Measurements from ENCODE around the gene GNA14. TPM values are rescaled to one million over a fixed set of nuclear protein-coding genes. Genes with fewer than 3 reads are reported as not detected.
A peak's percentile ranks its signal among the peaks of the same experiment; 100 is the strongest.

Gene GNA14
- total and polyA plus RNA-seq, 2 donors (not counting 1 experiment from before 2014, with no cell fraction given): 0.50 to 0.52 TPM

DNA sequence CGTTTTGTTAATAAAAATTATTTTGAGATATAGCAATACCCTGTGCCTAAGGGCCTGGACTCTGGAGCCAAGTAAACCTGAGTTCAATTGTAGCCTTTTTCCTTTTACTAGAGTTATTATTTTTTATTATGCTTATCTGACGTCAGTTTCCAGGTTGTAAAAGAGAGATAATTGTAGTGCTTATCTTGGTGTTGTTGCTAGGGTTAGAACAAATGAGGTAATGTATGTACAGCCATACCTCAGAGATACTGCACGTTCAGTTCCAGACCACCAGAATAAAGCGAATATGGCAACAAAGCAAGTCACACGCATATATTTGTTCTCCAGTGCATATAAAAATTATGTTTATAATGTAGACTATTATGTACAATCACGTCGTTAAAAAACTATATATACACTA, 255.8 kb downstream of the GNA14 start:
- H3K4me1 ChIP-seq (ENCODE audit: control insufficient read depth, extremely low read depth, insufficient read depth, low read length): no peaks in the 10 kb centered on the region
- no peak overlapping the region for H3K9ac ChIP-seq (ENCODE audit: insufficient read depth, low read length)
- no peak overlapping the region for H3K4me2 ChIP-seq (ENCODE audit: extremely low read depth, insufficient read depth, low read length)
- TF ChIP-seq EZH2 (IDR thresholded peaks at IDR 0.05; ENCODE audit: low read length, missing control alignments): no peak
- TF ChIP-seq, protein P1, sequence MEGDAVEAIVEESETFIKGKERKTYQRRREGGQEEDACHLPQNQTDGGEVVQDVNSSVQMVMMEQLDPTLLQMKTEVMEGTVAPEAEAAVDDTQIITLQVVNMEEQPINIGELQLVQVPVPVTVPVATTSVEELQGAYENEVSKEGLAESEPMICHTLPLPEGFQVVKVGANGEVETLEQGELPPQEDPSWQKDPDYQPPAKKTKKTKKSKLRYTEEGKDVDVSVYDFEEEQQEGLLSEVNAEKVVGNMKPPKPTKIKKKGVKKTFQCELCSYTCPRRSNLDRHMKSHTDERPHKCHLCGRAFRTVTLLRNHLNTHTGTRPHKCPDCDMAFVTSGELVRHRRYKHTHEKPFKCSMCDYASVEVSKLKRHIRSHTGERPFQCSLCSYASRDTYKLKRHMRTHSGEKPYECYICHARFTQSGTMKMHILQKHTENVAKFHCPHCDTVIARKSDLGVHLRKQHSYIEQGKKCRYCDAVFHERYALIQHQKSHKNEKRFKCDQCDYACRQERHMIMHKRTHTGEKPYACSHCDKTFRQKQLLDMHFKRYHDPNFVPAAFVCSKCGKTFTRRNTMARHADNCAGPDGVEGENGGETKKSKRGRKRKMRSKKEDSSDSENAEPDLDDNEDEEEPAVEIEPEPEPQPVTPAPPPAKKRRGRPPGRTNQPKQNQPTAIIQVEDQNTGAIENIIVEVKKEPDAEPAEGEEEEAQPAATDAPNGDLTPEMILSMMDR (conservative IDR thresholded peaks at IDR 0.05 in 1 of 2, IDR thresholded peaks at IDR 0.05 in 1 of 2; ENCODE audit: low read depth in 1 of 2, low read length in 2 of 2): no peak
- no peaks in the 10 kb centered on the region for H3K9me3 ChIP-seq (ENCODE audit: control insufficient read depth, insufficient read depth, low read depth, low read length)
- no peak overlapping the region for H3K27ac ChIP-seq (ENCODE audit: insufficient read depth, low read length)
- H3K4me3 ChIP-seq (replicated peaks in 1 of 4; ENCODE audit: control extremely low read depth in 1 of 4, insufficient read depth in 1 of 4, low read depth in 3 of 4, low read length in 4 of 4): no peak overlapping the region
- H3K36me3 ChIP-seq (ENCODE audit: control insufficient read depth, insufficient read depth, low read length): peaks cover 2% of the 10 kb centered on the region
- DNase-seq (ENCODE audit: low read depth in 2 of 2): no peak
- H2AFZ ChIP-seq (ENCODE audit: low read length): no peak overlapping the region
- no peaks in the 10 kb centered on the region for H3K27me3 ChIP-seq (ENCODE audit: control insufficient read depth, insufficient read depth, low read length)
- no peaks in the 10 kb centered on the region for H4K20me1 ChIP-seq (ENCODE audit: control insufficient read depth, extremely low read depth, insufficient read depth, low read length)
- H3K79me2 ChIP-seq (ENCODE audit: control insufficient read depth, insufficient read depth, low read length): no peaks in the 10 kb centered on the region

DNA sequence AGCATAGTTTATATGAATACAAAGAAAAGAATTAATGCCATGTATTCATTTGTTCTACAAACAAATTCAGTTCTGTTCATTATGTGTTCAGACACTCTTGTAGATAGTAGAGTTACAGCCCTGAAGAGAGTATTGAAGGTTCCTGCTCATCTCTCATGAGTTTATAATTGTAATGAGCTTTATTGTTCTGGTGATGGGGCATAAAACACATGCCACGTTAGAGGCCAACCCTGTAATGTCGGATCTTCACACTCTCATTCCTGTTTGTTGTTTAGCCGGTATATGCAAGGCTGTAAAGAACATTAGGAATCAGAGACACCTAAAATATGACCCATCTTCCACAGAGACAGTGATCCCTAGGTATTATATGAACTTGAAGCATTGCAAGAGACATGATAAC, 256.3 kb downstream of the GNA14 start:
- Histone ChIP-seq H3K27ac (ENCODE audit: insufficient read depth, low read length) (no peak overlapping the region), H3K79me2 (ENCODE audit: control insufficient read depth, insufficient read depth, low read length) (no peaks in the 10 kb centered on the region), H3K36me3 (ENCODE audit: control insufficient read depth, insufficient read depth, low read length) (peaks cover 2% of the 10 kb centered on the region), H3K27me3 (ENCODE audit: control insufficient read depth, insufficient read depth, low read length) (no peaks in the 10 kb centered on the region), H2AFZ (ENCODE audit: low read length) (no peak overlapping the region), H3K9me3 (ENCODE audit: control insufficient read depth, insufficient read depth, low read depth, low read length) (no peaks in the 10 kb centered on the region), H3K4me1 (ENCODE audit: control insufficient read depth, extremely low read depth, insufficient read depth, low read length) (no peaks in the 10 kb centered on the region), H4K20me1 (ENCODE audit: control insufficient read depth, extremely low read depth, insufficient read depth, low read length) (no peaks in the 10 kb centered on the region), H3K4me2 (ENCODE audit: extremely low read depth, insufficient read depth, low read length) (no peak overlapping the region), H3K4me3 (replicated peaks in 1 of 4; ENCODE audit: control extremely low read depth in 1 of 4, insufficient read depth in 1 of 4, low read depth in 3 of 4, low read length in 4 of 4) (no peak overlapping the region), H3K9ac (ENCODE audit: insufficient read depth, low read length) (no peak overlapping the region)
- TF ChIP-seq, protein P1 (conservative IDR thresholded peaks at IDR 0.05 in 1 of 2, IDR thresholded peaks at IDR 0.05 in 1 of 2; ENCODE audit: low read depth in 1 of 2, low read length in 2 of 2): no peak
- TF ChIP-seq EZH2 (IDR thresholded peaks at IDR 0.05; ENCODE audit: low read length, missing control alignments): no peak
- DNase-seq (ENCODE audit: low read depth in 2 of 2): no peak

DNA sequence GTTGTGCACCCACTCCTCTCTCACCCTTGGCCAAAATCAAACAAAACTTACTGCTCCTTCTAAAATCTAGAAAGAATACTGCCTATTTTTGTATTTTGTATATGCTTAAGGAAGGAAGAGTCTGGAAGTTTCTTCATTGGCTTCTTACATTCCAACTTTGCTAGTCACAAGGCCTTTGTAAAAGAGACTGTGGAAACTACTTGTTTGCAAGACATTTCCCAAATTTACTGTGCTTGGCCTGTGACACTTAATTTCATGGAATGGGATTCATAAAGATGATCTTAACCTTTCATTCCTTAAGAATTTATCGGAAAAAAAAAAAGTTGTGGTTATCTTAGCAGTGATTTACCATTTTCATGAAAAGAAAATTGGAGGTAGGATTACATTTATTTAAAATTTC, 261.9 kb downstream of the GNA14 start:
- Histone ChIP-seq H3K4me3 (replicated peaks in 1 of 4; ENCODE audit: control extremely low read depth in 1 of 4, insufficient read depth in 1 of 4, low read depth in 3 of 4, low read length in 4 of 4) (no peak overlapping the region), H3K36me3 (ENCODE audit: control insufficient read depth, insufficient read depth, low read length) (peaks cover 2% of the 10 kb centered on the region), H2AFZ (ENCODE audit: low read length) (no peak overlapping the region), H3K9me3 (ENCODE audit: control insufficient read depth, insufficient read depth, low read depth, low read length) (no peaks in the 10 kb centered on the region), H3K27ac (ENCODE audit: insufficient read depth, low read length) (no peak overlapping the region), H3K79me2 (ENCODE audit: control insufficient read depth, insufficient read depth, low read length) (no peaks in the 10 kb centered on the region), H3K4me2 (ENCODE audit: extremely low read depth, insufficient read depth, low read length) (no peak overlapping the region), H3K4me1 (ENCODE audit: control insufficient read depth, extremely low read depth, insufficient read depth, low read length) (no peaks in the 10 kb centered on the region), H3K9ac (ENCODE audit: insufficient read depth, low read length) (no peak overlapping the region), H4K20me1 (ENCODE audit: control insufficient read depth, extremely low read depth, insufficient read depth, low read length) (no peaks in the 10 kb centered on the region), H3K27me3 (ENCODE audit: control insufficient read depth, insufficient read depth, low read length) (no peaks in the 10 kb centered on the region)
- DNase-seq (ENCODE audit: low read depth in 2 of 2): peak; percentile 39 to 55
- TF ChIP-seq EZH2 (IDR thresholded peaks at IDR 0.05; ENCODE audit: low read length, missing control alignments): no peak
- TF ChIP-seq, protein P1 (conservative IDR thresholded peaks at IDR 0.05 in 1 of 2, IDR thresholded peaks at IDR 0.05 in 1 of 2; ENCODE audit: low read depth in 1 of 2, low read length in 2 of 2): no peak

All from fibroblast of lung (primary cell).